CD14-positive monocyte (primary cell): ENCODE data around the gene ST6GALNAC2. TPM values are rescaled to one million over a fixed set of nuclear protein-coding genes. Genes with fewer than 3 reads are reported as not detected.

Source experiments
- DNase-seq, 3 donors: peaks; one replicate each; pipeline ENCODE4 v3.0.0-alpha.2; 2011 to 2022
- H2AFZ ChIP-seq: 2 replicates; pipeline ENCODE4 v1.6.0; 2012; ENCODE audit warnings: mild to moderate bottlenecking, low read depth, low read length, inconsistent platforms; ENCODE audit not compliant: insufficient read depth, poor library complexity, severe bottlenecking
- H3K27ac ChIP-seq, 2 donors: 1 replicate in 1 of 2; 2 replicates in 1 of 2; pipeline ENCODE4 v1.5.1; 2012 to 2013; ENCODE audit warnings: low read length in 2 of 2, control low read depth in 1 of 2, inconsistent platforms in 1 of 2, low read depth in 1 of 2, mild to moderate bottlenecking in 1 of 2
- H3K27me3 ChIP-seq, 2 donors: one replicate each; pipeline versions ENCODE4 v1.6.0 to v1.6.1; 2011 to 2013; ENCODE audit warnings: low read length in 2 of 2; ENCODE audit not compliant: control insufficient read depth in 2 of 2, insufficient read depth in 2 of 2
- H3K36me3 ChIP-seq, 2 donors: replicated peaks in 1 of 2; 1 replicate in 1 of 2; 2 replicates in 1 of 2; pipeline versions ENCODE4 v1.5.1 to v1.6.1; 2012 to 2013; ENCODE audit warnings: low read length in 2 of 2, control low read depth in 1 of 2, inconsistent platforms in 1 of 2, mild to moderate bottlenecking in 1 of 2; ENCODE audit not compliant: insufficient read depth in 2 of 2, control insufficient read depth in 1 of 2
- H3K4me1 ChIP-seq, 2 donors: 1 replicate in 1 of 2; 2 replicates in 1 of 2; pipeline versions ENCODE4 v1.5.1 to v1.6.1; 2012 to 2013; ENCODE audit warnings: low read length in 2 of 2, control low read depth in 1 of 2, inconsistent platforms in 1 of 2, mild to moderate bottlenecking in 1 of 2, moderate library complexity in 1 of 2; ENCODE audit not compliant: insufficient read depth in 2 of 2, control insufficient read depth in 1 of 2
- H3K4me2 ChIP-seq: replicated peaks from 2 replicates; pipeline ENCODE3; 2012; ENCODE audit warnings: low read length, moderate library complexity, mild to moderate bottlenecking; ENCODE audit not compliant: poor library complexity, severe bottlenecking; ENCODE audit errors: extremely low read depth
- H3K4me3 ChIP-seq, 3 experiments: fragments of 200-600 bp in 1 of 3; sonication (generic) in 1 of 3; replicated peaks in 1 of 3; 1 replicate in 2 of 3; 2 replicates in 1 of 3; pipeline ENCODE4 v1.5.1; 2011 to 2013; ENCODE audit warnings: low read length in 3 of 3, mild to moderate bottlenecking in 3 of 3, control low read depth in 2 of 3, low read depth in 2 of 3, inconsistent platforms in 1 of 3, moderate library complexity in 1 of 3
- H3K79me2 ChIP-seq: 2 replicates; pipeline ENCODE4 v1.6.0; 2012; ENCODE audit warnings: mild to moderate bottlenecking, control low read depth, inconsistent platforms, low read length, moderate library complexity; ENCODE audit not compliant: insufficient read depth
- H3K9ac ChIP-seq: 2 replicates; pipeline ENCODE4 v1.6.0; 2017; ENCODE audit warnings: low read length, mild to moderate bottlenecking; ENCODE audit not compliant: insufficient read depth, poor library complexity, severe bottlenecking
- H3K9me3 ChIP-seq, 2 donors: replicated peaks in 1 of 2; 1 replicate in 1 of 2; 2 replicates in 1 of 2; pipeline versions ENCODE4 v1.5.1 to v1.6.1; 2012 to 2013; ENCODE audit warnings: low read length in 2 of 2, control low read depth in 1 of 2; ENCODE audit not compliant: control insufficient read depth in 1 of 2, insufficient read depth in 1 of 2
- H4K20me1 ChIP-seq: 2 replicates; pipeline ENCODE4 v1.6.0; 2012; ENCODE audit warnings: mild to moderate bottlenecking, low read length, control low read depth, moderate library complexity; ENCODE audit not compliant: insufficient read depth
- H3K27ac Mint-ChIP-seq, 7 donors: one replicate each; pipeline ENCODE4 v1.8.0; 2020; ENCODE audit warnings: mild to moderate bottlenecking in 7 of 7, mixed read lengths in 7 of 7, moderate library complexity in 6 of 7, inconsistent platforms in 2 of 7
- H3K27me3 Mint-ChIP-seq, 3 donors: one replicate each; pipeline ENCODE4 v1.8.0; 2021 to 2022; ENCODE audit warnings: low read depth in 3 of 3, mild to moderate bottlenecking in 3 of 3, mixed read lengths in 3 of 3, moderate library complexity in 3 of 3, inconsistent platforms in 1 of 3
- H3K36me3 Mint-ChIP-seq, 2 donors: one replicate each; pipeline ENCODE4 v1.8.0; 2020; ENCODE audit warnings: mixed read lengths in 2 of 2, inconsistent platforms in 1 of 2, mild to moderate bottlenecking in 1 of 2
- H3K4me1 Mint-ChIP-seq: one replicate; pipeline ENCODE4 v1.8.0; 2020; ENCODE audit warnings: mild to moderate bottlenecking, mixed read lengths
- H3K4me3 Mint-ChIP-seq, 2 donors: one replicate each; pipeline ENCODE4 v1.8.0; 2020; ENCODE audit warnings: mild to moderate bottlenecking in 2 of 2, mixed read lengths in 2 of 2, moderate library complexity in 1 of 2
- H3K9me3 Mint-ChIP-seq, 7 donors: one replicate each; pipeline ENCODE4 v1.8.0; 2020 to 2022; ENCODE audit warnings: mixed read lengths in 7 of 7, mild to moderate bottlenecking in 6 of 7, moderate library complexity in 6 of 7, inconsistent platforms in 2 of 7
- WGBS: methylation state at CpG from one replicate; pipeline ENCODE4 v1.1.5; 2013; ENCODE audit warnings: missing lambda C conversion rate; ENCODE audit not compliant: insufficient coverage; 5-methylcytosine and 5-hydroxymethylcytosine counted together
- intact Hi-C, 2 donors: fragments of 100-400 bp; cut with micrococcal nuclease; formaldehyde crosslinking; loops; one replicate each; pipeline versions ENCODE4 v1.15.0 to v1.15.1; 2023
- polyA plus RNA-seq, 3 donors: library from polyadenylated mRNA; depleted of rRNA in 1 of 3; unstranded in 2 of 3; stranded (reverse) in 1 of 3; fragments of 300-500 nt in 2 of 3; fragments of >200 nt in 1 of 3; fragmentation: Illumina TruSeq in 2 of 3; gene quantifications; 1 replicate in 2 of 3; 2 replicates in 1 of 3; pipeline ENCODE4 v1.2.3, GENCODE V29; 2012 to 2021
- TF ChIP-seq, protein P1 (sequence below): fragments of 200-600 bp; IDR thresholded peaks from one replicate; pipeline ENCODE4 v1.8.0; 2022; ENCODE audit warnings: antibody characterized with exemption, mild to moderate bottlenecking

Gene ST6GALNAC2
- polyA plus RNA-seq, 3 donors = 8.3 to 11.8 (median 11.8) TPM

- Histone ChIP-seq H3K9ac (peak overlapping the region; percentile 97), H3K4me1 (peaks cover 45 to 55% of the 10 kb centered on the region in 2 donors), H3K27me3 (no peaks in the 10 kb centered on the region), H3K79me2 (peaks cover 49% of the 10 kb centered on the region), H3K4me2 (peak overlapping the region; percentile 94), H2AFZ (peak overlapping the region; percentile 85), H3K9me3 (no peaks in the 10 kb centered on the region), H3K36me3 (peaks cover 9 to 11% of the 10 kb centered on the region in 2 donors), H4K20me1 (peaks cover 22% of the 10 kb centered on the region), H3K27ac (peak overlapping the region; percentile 88 to 99), H3K4me3 (peak overlapping the region; percentile 55 to 95 (median 84))
- Mint-ChIP-seq H3K27ac (peak overlapping the region; percentile 99 to 100 (median 100)), H3K4me3 (peak overlapping the region; percentile 95 to 99), H3K27me3 (no peaks in the 10 kb centered on the region), H3K36me3 (peaks cover 13 to 22% of the 10 kb centered on the region in 2 donors), H3K9me3 (no peaks in the 10 kb centered on the region), H3K4me1 (peaks cover 52% of the 10 kb centered on the region)
- WGBS = 10% methylated on average over 22 of the region's 30 CpGs
- TF ChIP-seq, protein P1, sequence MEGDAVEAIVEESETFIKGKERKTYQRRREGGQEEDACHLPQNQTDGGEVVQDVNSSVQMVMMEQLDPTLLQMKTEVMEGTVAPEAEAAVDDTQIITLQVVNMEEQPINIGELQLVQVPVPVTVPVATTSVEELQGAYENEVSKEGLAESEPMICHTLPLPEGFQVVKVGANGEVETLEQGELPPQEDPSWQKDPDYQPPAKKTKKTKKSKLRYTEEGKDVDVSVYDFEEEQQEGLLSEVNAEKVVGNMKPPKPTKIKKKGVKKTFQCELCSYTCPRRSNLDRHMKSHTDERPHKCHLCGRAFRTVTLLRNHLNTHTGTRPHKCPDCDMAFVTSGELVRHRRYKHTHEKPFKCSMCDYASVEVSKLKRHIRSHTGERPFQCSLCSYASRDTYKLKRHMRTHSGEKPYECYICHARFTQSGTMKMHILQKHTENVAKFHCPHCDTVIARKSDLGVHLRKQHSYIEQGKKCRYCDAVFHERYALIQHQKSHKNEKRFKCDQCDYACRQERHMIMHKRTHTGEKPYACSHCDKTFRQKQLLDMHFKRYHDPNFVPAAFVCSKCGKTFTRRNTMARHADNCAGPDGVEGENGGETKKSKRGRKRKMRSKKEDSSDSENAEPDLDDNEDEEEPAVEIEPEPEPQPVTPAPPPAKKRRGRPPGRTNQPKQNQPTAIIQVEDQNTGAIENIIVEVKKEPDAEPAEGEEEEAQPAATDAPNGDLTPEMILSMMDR = no peak
- intact Hi-C loops = no loop called here
- DNase-seq = peak; percentile 77 to 93 (median 84)
These were observed 28.8 kb downstream of the ST6GALNAC2 start for GRCh38 chr17:76556765-76557367.

DNA sequence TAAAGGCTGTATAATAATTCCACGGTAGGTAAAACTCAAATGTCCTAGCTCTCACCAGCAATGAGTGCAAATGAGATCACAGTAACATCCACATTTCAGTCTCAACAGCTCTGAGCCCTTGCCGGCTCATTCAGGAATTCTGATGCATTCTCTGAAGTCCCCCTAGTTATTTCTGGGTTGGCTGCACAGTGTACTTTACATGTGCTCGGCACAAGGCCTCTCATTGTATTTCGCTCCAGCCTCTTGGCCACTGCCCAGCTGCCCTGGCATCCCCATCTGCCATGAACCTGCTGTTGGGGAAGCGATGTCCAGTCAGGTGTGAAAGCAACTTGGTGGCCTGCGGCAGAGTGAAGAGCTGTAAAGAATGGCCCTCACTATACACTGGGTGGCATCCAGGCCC, 31.5 kb downstream of the ST6GALNAC2 start:
- DNase-seq = no peak
- TF ChIP-seq, protein P1 = no peak
- H3K4me3 ChIP-seq = no peak overlapping the region
- intact Hi-C loops = loop anchor here in 1 of 2 donors (5.0 kb wide), 1 partner anchor 33 kb away; the partner anchor contains the start of gene ST6GALNAC2
- peaks cover 22% of the 10 kb centered on the region for H3K79me2 ChIP-seq
- H3K36me3 ChIP-seq = no peaks in the 10 kb centered on the region
- no peak overlapping the region for H3K9ac ChIP-seq
- H3K4me1 ChIP-seq = peaks cover 39 to 50% of the 10 kb centered on the region in 2 donors
- H2AFZ ChIP-seq = no peak overlapping the region
- no peaks in the 10 kb centered on the region for H3K9me3 ChIP-seq
- no peak overlapping the region for H3K4me2 ChIP-seq
- H3K9me3 Mint-ChIP-seq = no peaks in the 10 kb centered on the region
- H3K36me3 Mint-ChIP-seq = peaks cover 2% of the 10 kb centered on the region in 2 donors
- H3K27me3 ChIP-seq = no peaks in the 10 kb centered on the region
- H3K4me3 Mint-ChIP-seq = no peak overlapping the region
- H3K4me1 Mint-ChIP-seq = peaks cover 45% of the 10 kb centered on the region
- no peaks in the 10 kb centered on the region for H4K20me1 ChIP-seq
- peaks cover 0 to 3% (median 0%) of the 10 kb centered on the region in 3 donors for H3K27me3 Mint-ChIP-seq
- WGBS = 79% methylated on average over 6 of the region's 6 CpGs
- H3K27ac ChIP-seq = no peak overlapping the region
- peak overlapping the region in 1 of 7 donors; percentile 41 for H3K27ac Mint-ChIP-seq
